NB4 (cell line): ENCODE measurements around the gene CTCFL.
A peak's percentile ranks its signal among the peaks of the same experiment; 100 is the strongest.

Experiments used
- DNase-seq: peaks from one replicate; pipeline ENCODE4 v3.0.0; 2010; ENCODE audit warnings: low read depth
- H3K4me3 ChIP-seq: one replicate; pipeline ENCODE4 v1.5.1; 2011; ENCODE audit warnings: mild to moderate bottlenecking, low read depth, low read length, moderate library complexity
- MYC ChIP-seq: IDR thresholded peaks from 2 replicates; pipeline ENCODE4 v1.6.1; 2011; ENCODE audit warnings: low read depth, low read length
- POLR2A ChIP-seq: IDR thresholded peaks from 2 replicates; pipeline ENCODE4 v1.6.1; 2011; ENCODE audit warnings: mild to moderate bottlenecking; ENCODE audit not compliant: insufficient read length; ENCODE audit errors: extremely low read depth
- TF ChIP-seq, protein P1 (sequence below): IDR thresholded peaks from one replicate; pipeline ENCODE4 v1.5.1; 2012; ENCODE audit warnings: low read depth, low read length
- TF ChIP-seq, protein P2 (sequence below): IDR thresholded peaks from 2 replicates; pipeline ENCODE4 v1.6.1; 2011; ENCODE audit warnings: low read depth, low read length

Gene CTCFL

DNA sequence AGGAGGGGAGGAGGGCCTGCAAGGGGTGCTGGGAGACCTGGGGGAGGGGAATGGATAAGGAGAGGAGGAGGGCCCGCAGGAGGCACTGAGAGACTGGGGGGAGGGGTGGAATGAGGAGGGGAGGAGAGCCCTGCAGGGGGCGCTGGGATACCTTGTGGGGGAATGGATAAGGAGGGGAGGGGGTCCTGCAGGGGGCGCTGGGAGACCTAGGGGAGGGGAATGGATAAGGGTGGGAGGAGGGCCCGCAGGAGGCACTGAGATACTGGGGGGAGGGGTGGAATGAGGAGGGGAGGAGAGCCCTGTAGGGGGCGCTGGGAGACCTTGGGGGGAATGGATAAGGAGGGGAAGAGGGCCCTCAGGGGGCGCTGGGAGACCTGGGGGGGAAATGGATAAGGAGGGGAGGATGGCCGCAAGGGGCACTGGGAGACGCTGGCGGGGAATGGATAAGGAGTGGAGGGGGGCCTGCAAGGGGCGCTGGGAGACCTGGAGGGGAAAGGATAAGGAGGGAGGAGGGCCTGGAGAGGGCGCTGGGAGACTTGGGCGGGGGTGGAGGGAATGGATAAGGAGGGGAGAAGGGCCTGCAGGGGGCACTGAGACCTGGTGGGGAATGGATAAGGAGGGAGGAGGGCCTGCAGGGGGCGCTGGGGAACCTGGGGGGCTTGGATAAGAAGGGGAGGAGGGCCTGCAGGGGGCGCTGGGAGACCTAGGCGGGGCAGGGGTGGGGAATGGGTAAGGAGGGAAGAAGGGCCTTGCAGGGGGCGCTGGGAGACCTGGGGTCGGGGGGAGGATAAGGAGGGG is 1.3 kb upstream of the CTCFL start:
- TF ChIP-seq, protein P1, sequence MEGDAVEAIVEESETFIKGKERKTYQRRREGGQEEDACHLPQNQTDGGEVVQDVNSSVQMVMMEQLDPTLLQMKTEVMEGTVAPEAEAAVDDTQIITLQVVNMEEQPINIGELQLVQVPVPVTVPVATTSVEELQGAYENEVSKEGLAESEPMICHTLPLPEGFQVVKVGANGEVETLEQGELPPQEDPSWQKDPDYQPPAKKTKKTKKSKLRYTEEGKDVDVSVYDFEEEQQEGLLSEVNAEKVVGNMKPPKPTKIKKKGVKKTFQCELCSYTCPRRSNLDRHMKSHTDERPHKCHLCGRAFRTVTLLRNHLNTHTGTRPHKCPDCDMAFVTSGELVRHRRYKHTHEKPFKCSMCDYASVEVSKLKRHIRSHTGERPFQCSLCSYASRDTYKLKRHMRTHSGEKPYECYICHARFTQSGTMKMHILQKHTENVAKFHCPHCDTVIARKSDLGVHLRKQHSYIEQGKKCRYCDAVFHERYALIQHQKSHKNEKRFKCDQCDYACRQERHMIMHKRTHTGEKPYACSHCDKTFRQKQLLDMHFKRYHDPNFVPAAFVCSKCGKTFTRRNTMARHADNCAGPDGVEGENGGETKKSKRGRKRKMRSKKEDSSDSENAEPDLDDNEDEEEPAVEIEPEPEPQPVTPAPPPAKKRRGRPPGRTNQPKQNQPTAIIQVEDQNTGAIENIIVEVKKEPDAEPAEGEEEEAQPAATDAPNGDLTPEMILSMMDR = peak; percentile 56
- no peak for TF ChIP-seq MYC
- peak; percentile 73 for DNase-seq
- no peak overlapping the region for H3K4me3 ChIP-seq

DNA sequence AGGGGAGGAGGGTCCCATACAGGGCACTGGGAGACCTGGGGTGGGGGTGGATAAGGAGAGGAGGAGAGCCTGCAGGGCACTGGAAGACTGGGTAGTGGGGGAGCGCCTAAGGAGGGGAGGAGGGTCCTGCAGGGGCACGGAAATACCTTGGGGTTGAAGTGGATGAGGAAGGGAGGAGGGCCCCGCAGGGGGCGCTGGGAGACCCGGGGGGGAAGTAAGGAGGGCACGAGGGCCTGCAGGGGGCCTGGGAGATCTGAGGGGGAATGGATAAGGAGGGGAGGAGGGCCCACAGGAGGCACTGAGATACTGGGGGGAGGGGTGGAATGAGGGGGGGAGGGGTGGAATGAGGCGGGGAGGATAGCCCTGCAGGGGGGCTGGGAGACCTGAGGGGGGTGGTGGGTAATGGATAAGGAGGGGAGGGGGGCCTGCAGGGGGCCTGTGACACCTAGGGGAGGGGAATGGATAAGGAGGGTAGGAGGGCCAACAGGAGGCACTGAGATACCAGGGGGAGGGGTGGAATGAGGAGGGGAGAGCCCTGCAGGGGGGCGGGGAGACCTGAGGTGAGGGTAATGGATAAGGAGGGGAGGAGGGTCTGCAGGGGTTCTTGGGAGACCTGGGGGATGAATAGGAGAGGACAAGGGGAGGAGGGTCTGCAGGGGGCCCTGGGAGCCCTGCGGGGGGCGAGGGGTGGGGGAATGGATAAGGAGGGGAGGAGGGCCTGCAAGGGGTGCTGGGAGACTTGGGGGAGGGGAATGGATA is 567 bp upstream of the CTCFL start:
- no peak for DNase-seq
- no peak overlapping the region for H3K4me3 ChIP-seq
- TF ChIP-seq POLR2A = no peak
- TF ChIP-seq, protein P2, sequence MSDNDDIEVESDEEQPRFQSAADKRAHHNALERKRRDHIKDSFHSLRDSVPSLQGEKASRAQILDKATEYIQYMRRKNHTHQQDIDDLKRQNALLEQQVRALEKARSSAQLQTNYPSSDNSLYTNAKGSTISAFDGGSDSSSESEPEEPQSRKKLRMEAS = no peak
- TF ChIP-seq, protein P1 = no peak
- no peak for TF ChIP-seq MYC

DNA sequence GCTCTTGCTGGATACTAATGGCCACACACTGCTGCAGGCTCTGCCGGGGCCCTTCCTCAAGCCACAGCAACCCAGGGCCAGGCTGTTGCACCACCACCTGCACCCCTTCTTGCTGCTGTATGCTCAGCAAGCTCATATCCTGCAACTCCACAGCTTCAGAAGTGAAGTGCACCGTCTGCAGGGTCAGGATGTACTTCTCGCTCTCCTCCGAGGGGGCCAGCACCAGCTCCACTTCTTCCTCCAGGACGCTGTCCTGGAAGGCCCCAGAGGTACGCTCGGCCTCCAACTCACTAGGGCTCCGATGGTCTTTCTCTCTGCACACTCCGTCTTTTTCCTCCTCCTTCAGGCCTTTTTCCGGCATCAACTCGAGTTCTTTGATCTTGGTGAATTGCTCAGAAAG is 1.2 kb downstream of the CTCFL start:
- H3K4me3 ChIP-seq = no peak overlapping the region
- no peak for DNase-seq
- TF ChIP-seq MYC (no peak), POLR2A (no peak)
- TF ChIP-seq, protein P1 = no peak
- TF ChIP-seq, protein P2 = no peak

DNA sequence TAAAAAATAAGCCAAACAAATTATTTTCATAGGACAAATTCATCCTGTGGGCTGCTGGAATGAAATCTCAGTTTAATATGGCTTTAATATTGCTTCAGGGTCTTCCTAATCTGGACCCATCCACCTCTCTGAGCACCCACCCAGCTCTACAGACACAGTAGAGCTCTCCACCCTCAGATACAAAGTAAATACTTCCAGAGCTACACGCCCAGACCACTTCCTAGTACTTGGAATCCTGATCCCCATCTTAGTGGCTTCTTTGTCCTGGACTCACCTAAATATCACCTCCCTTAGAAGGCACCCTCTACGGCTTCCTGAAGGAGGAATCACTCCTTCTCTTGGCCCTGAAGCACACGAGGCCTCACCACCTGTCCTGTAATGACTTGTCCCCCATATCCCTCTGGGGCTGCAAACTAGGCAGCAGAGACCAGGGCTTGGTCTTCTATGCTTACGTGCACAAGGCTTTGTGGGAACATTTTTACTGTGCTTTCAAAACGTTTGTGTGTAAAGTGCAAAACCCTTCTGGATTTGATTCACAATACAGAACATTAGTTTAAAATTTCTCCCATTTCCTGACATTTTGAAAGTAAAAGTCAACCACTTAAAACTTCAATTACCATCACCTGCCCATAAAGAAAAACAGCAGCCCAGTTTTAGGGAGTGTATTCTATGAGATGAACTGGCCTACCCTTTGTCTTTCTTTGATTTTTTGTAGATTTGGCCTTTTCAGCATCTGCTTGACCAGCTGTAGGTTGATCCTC is 2.4 kb downstream of the CTCFL start:
- no peak for DNase-seq
- TF ChIP-seq MYC = no peak
- TF ChIP-seq, protein P1 = no peak
- TF ChIP-seq, protein P2 = no peak
- no peak overlapping the region for H3K4me3 ChIP-seq

DNA sequence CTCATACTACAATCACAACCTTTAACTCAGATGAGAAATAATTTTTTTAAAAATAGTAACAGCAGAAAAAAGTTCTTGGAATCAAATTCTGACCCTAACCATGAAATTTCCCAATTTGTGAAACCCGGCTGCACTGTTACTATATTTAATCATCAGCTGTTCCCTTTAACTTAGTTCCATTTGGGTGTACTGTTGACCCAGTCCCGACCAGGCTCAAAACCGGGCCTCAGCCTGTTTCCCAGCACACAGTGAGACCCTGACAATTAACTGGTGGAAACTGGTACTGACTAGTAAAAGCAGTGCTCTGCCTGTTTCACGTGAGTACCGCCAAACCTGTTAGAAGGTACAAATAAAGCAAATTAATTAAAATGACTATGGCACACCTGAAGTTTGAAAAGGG is 7.0 kb downstream of the CTCFL start:
- DNase-seq = no peak
- TF ChIP-seq MYC (no peak), POLR2A (no peak)
- TF ChIP-seq, protein P1 = no peak
- TF ChIP-seq, protein P2 = no peak
- no peak overlapping the region for H3K4me3 ChIP-seq
